Limb (tissue), 2 donors: Measurements from ENCODE around the gene CACNA2D4.
"Not testable (repeated sequence)": the region's sequence is repeated elsewhere in the genome, so short reads cannot be mapped to it uniquely, and the experiment has no call there.

Source experiments
- DNase-seq, 2 donors: peaks; one replicate each; pipeline ENCODE4 v3.0.0-alpha.2; 2016; ENCODE audit errors: extremely low spot score in 2 of 2

CACNA2D4 gene

GRCh38 chr12:1918081-1918883, at the start of gene CACNA2D4:
Gene CACNA2D4, minus strand, starts transcription at chr12:1918652. Its CDS starts 179 bp downstream, at chr12:1918473.
- DNase-seq = peak in 1 of 2 donors; percentile 42

- no peak for DNase-seq
These were observed 48.2 kb upstream of the CACNA2D4 start for GRCh38 chr12:1966561-1967226.

- DNase-seq = no peak
These were observed 47.5 kb upstream of the CACNA2D4 start for GRCh38 chr12:1965916-1966315.

GRCh38 chr12:1962051-1963020, 43.9 kb upstream of the CACNA2D4 start:
- DNase-seq = no peak

GRCh38 chr12:1956716-1957115, 38.3 kb upstream of the CACNA2D4 start:
- DNase-seq = no peak

- DNase-seq = no peak
These were observed 31.5 kb upstream of the CACNA2D4 start for GRCh38 chr12:1949771-1950470.

GRCh38 chr12:1948883-1949282, 30.4 kb upstream of the CACNA2D4 start:
- DNase-seq = no peak

- no peak for DNase-seq
These were observed 28.6 kb upstream of the CACNA2D4 start for GRCh38 chr12:1947081-1947480.

GRCh38 chr12:1946296-1946695, 27.8 kb upstream of the CACNA2D4 start:
- no peak for DNase-seq

GRCh38 chr12:1945502-1945901, 27.1 kb upstream of the CACNA2D4 start:
- not testable (repeated sequence) for DNase-seq

GRCh38 chr12:1939801-1940607, 21.6 kb upstream of the CACNA2D4 start:
- peak; percentile 86 to 93 for DNase-seq

- no peak for DNase-seq
These were observed 20.9 kb upstream of the CACNA2D4 start for GRCh38 chr12:1939331-1939730.

- no peak for DNase-seq
These were observed 19.2 kb upstream of the CACNA2D4 start for GRCh38 chr12:1937481-1938224.

GRCh38 chr12:1936406-1937320, 18.2 kb upstream of the CACNA2D4 start:
- peak in 1 of 2 donors; percentile 57 for DNase-seq

GRCh38 chr12:1935700-1936378, 17.4 kb upstream of the CACNA2D4 start:
- no peak for DNase-seq

GRCh38 chr12:1935242-1935641, 16.8 kb upstream of the CACNA2D4 start:
- DNase-seq = no peak

- no peak for DNase-seq
These were observed 16.4 kb upstream of the CACNA2D4 start for GRCh38 chr12:1934831-1935230.

- DNase-seq = no peak
These were observed 15.6 kb upstream of the CACNA2D4 start for GRCh38 chr12:1934068-1934467.
